Stomach (tissue), 9 donors: Measurements from ENCODE around the gene DMTF1. TPM values are rescaled to one million over a fixed set of nuclear protein-coding genes. Genes with fewer than 3 reads are reported as not detected.

ENCODE experiments used
- DNase-seq, 2 donors: peaks; one replicate each; pipeline versions ENCODE4 v3.0.0 to v3.0.0-alpha.2; 2013 to 2019
- H3K27ac ChIP-seq, 5 donors: fragments of 200-600 bp in 4 of 5; sonication (generic) in 4 of 5; one replicate each; pipeline ENCODE4 v1.5.1; 2013 to 2019; ENCODE audit warnings: mild to moderate bottlenecking in 1 of 5, moderate library complexity in 1 of 5
- H3K27me3 ChIP-seq, 3 donors: fragments of 200-600 bp; sonication (generic); one replicate each; pipeline ENCODE4 v1.5.1; 2017 to 2019; ENCODE audit warnings: mixed run types in 1 of 3
- H3K36me3 ChIP-seq, 4 donors: fragments of 200-600 bp; sonication (generic); 1 replicate in 3 of 4; 2 replicates in 1 of 4; pipeline ENCODE4 v1.5.1; 2016 to 2019
- H3K4me1 ChIP-seq, 4 donors: fragments of 200-600 bp; sonication (generic); one replicate each; pipeline ENCODE4 v1.5.1; 2016 to 2019
- H3K4me3 ChIP-seq, 4 donors: fragments of 200-600 bp; sonication (generic) in 3 of 4; one replicate each; pipeline ENCODE4 v1.5.1; 2016 to 2019; ENCODE audit warnings: mild to moderate bottlenecking in 1 of 4
- H3K9me3 ChIP-seq, 4 donors: fragments of 200-600 bp; sonication (generic); one replicate each; pipeline ENCODE4 v1.5.1; 2016 to 2019
- CTCF ChIP-seq, 7 experiments: fragments of 450-650 bp in 4 of 7; fragments of 200-600 bp in 3 of 7; sonication (generic) in 3 of 7; IDR thresholded peaks; one replicate each; pipeline ENCODE4 v1.5.1; 2016 to 2019; ENCODE audit warnings: antibody characterized with exemption in 7 of 7, control low read depth in 2 of 7, mild to moderate bottlenecking in 1 of 7
- EP300 ChIP-seq: sonication (generic); formaldehyde crosslinking; IDR thresholded peaks from one replicate; pipeline ENCODE4 v1.6.1; 2017; ENCODE audit warnings: antibody characterized with exemption
- POLR2A ChIP-seq, 4 donors: fragments of 450-650 bp; IDR thresholded peaks; one replicate each; pipeline ENCODE4 v1.6.1; 2016; ENCODE audit warnings: antibody characterized with exemption in 4 of 4, control low read depth in 2 of 4, mild to moderate bottlenecking in 1 of 4, moderate library complexity in 1 of 4
- POLR2AphosphoS5 ChIP-seq, 3 donors: sonication (generic); formaldehyde crosslinking; IDR thresholded peaks; one replicate each; pipeline ENCODE4 v1.6.1; 2016; ENCODE audit warnings: antibody characterized with exemption in 3 of 3
- WGBS, 5 donors: extraction: QIAGEN DNeasy Blood & Tissue Kit in 3 of 5; methylation state at CpG; one replicate each; pipeline versions ENCODE4 v1.1.5 to v1.1.7; 2013 to 2018; 5-methylcytosine and 5-hydroxymethylcytosine counted together
- intact Hi-C: fragments of 100-400 bp; cut with DNase I; formaldehyde crosslinking; loops from one replicate; pipeline ENCODE4 v1.15.1; 2023; ENCODE audit warnings: low total_unique reads
- polyA plus RNA-seq, 3 donors: library from polyadenylated mRNA; stranded (reverse); fragments of 200-250 nt; gene quantifications; one replicate each; pipeline ENCODE4 v1.2.3, GENCODE V29; 2013
- total RNA-seq, 5 donors: library from RNA; depleted of rRNA; stranded (reverse); fragments of >200 nt; gene quantifications; one replicate each; pipeline versions ENCODE4 v1.1.0 to v1.2.3, GENCODE V29; 2014 to 2016
- donor health status: healthy with polysubstance abuse.
- donor health status: Bipolar disorder and iron deficiency.
- donor health status: healthy.

The DMTF1 gene
- total and polyA plus RNA-seq, 8 donors: 10.5 to 233 (median 70.8) TPM

GRCh38 chr7:87206361-87206760, 54.1 kb downstream of the DMTF1 start:
- Histone ChIP-seq H3K27me3 (no peaks in the 10 kb centered on the region), H3K4me3 (no peak overlapping the region), H3K36me3 (peaks cover 0 to 20% (median 9%) of the 10 kb centered on the region in 4 donors), H3K27ac (no peak overlapping the region), H3K4me1 (peaks cover 0 to 23% (median 11%) of the 10 kb centered on the region in 4 donors), H3K9me3 (peaks cover 16 to 22% (median 18%) of the 10 kb centered on the region in 4 donors)
- TF ChIP-seq EP300 (no peak), POLR2AphosphoS5 (IDR thresholded peaks at IDR 0.05) (no peak), CTCF (IDR thresholded peaks at IDR 0.05) (no peak), POLR2A (IDR thresholded peaks at IDR 0.05) (no peak)
- intact Hi-C loops: no loop called here
- no peak for DNase-seq
- 91 to 100% (median 100%) methylated on average over 1 of the region's 1 CpG for WGBS, 5 donors

- Histone ChIP-seq H3K36me3 (peaks cover 0 to 20% (median 9%) of the 10 kb centered on the region in 4 donors), H3K4me1 (peaks cover 9 to 39% (median 29%) of the 10 kb centered on the region in 4 donors), H3K4me3 (no peak overlapping the region), H3K27ac (no peak overlapping the region), H3K9me3 (peaks cover 16 to 20% (median 18%) of the 10 kb centered on the region in 4 donors), H3K27me3 (no peaks in the 10 kb centered on the region)
- no peak for DNase-seq
- 90 to 93% (median 91%) methylated on average over 17 to 18 of the region's 18 CpGs for WGBS, 5 donors
- TF ChIP-seq POLR2AphosphoS5 (IDR thresholded peaks at IDR 0.05): no peak
- TF ChIP-seq POLR2A (IDR thresholded peaks at IDR 0.05): no peak
- TF ChIP-seq EP300: no peak
- TF ChIP-seq CTCF (IDR thresholded peaks at IDR 0.05): no peak
- intact Hi-C loops: no loop called here
Measured at GRCh38 chr7:87209295-87209924, 57.2 kb downstream of the DMTF1 start.

DNA sequence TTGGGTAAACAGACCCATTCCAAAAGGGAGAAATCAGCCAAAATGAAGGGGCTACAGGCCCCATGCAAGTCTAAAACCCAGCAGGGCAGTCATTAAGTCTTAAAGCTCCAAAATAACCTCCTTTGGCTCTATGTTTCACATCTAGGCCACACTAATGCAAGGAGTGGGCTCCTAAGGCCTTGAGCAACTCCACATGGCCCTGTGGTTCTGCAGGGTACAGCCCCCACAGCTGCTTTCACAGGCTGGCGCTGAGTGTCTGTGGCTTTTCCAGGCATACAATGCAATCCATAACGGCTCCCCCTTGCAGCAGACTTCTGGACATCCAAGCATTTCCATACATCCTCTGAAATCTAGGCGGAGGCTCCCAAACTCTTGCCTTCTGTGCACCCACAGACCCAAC, 58.3 kb downstream of the DMTF1 start:
- Histone ChIP-seq H3K4me1 (peaks cover 9 to 49% (median 33%) of the 10 kb centered on the region in 4 donors), H3K4me3 (no peak overlapping the region), H3K27ac (no peak overlapping the region), H3K9me3 (peaks cover 8 to 9% (median 8%) of the 10 kb centered on the region in 4 donors), H3K36me3 (peaks cover 0 to 20% (median 7%) of the 10 kb centered on the region in 4 donors), H3K27me3 (no peaks in the 10 kb centered on the region)
- intact Hi-C loops: no loop called here
- TF ChIP-seq EP300 (no peak), POLR2A (IDR thresholded peaks at IDR 0.05) (no peak), CTCF (IDR thresholded peaks at IDR 0.05) (no peak)
- 89 to 100% (median 94%) methylated on average over 3 of the region's 3 CpGs for WGBS, 5 donors
- no peak for DNase-seq

- H3K27ac ChIP-seq: no peak overlapping the region
- intact Hi-C loops: no loop called here
Measured at GRCh38 chr7:87212498-87212897, 60.2 kb downstream of the DMTF1 start.

More at GRCh38 chr7:87212498-87212897, 60.2 kb downstream of the DMTF1 start:
- Histone ChIP-seq H3K36me3 (peaks cover 0 to 8% (median 4%) of the 10 kb centered on the region in 4 donors), H3K4me1 (peaks cover 14 to 62% (median 43%) of the 10 kb centered on the region in 4 donors), H3K27me3 (no peaks in the 10 kb centered on the region), H3K9me3 (no peaks in the 10 kb centered on the region), H3K4me3 (no peak overlapping the region)
- 30 to 59% (median 40%) methylated on average over 1 of the region's 1 CpG for WGBS, 5 donors
- TF ChIP-seq POLR2AphosphoS5 (IDR thresholded peaks at IDR 0.05) (no peak), EP300 (no peak), POLR2A (IDR thresholded peaks at IDR 0.05) (no peak), CTCF (IDR thresholded peaks at IDR 0.05) (no peak)
- no peak for DNase-seq
